Stimulated activated CD4-positive, alpha-beta T cell treated with anti-CD3 and anti-CD28 coated beads, TNF-alpha, amount 100 ng/mL, for 24 hours (primary cell): ENCODE measurements around the gene RHOF.

ENCODE experiments used
- DNase-seq, 3 experiments: peaks; one replicate each; pipeline ENCODE4 v3.0.0-alpha.2; 2020; ENCODE audit warnings: low read depth in 3 of 3

RHOF gene, protein sequence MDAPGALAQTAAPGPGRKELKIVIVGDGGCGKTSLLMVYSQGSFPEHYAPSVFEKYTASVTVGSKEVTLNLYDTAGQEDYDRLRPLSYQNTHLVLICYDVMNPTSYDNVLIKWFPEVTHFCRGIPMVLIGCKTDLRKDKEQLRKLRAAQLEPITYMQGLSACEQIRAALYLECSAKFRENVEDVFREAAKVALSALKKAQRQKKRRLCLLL

DNA sequence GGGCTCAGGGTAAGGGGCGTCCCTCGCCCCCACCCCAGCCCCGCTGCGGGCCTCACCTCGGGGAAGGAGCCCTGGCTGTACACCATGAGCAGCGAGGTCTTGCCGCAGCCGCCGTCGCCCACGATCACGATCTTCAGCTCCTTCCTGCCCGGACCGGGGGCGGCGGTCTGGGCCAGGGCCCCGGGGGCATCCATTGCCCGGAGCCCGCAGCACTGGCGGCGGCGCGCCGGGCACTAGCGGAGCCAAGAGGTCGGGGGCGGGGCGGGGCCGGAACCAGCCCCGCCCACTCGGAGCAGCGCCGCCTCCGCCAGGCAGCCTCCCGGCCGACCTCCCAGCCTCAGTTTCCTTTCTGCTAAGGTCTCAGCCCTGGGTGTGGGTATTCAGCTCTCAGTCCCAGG, at the start of gene RHOF:
RHOF (minus strand) TSS at position 249 of the 398 bp plus-strand sequence; CDS start at position 194, 55 bp downstream.
- DNase-seq = peak in 1 of 3 experiments; percentile 73

DNA sequence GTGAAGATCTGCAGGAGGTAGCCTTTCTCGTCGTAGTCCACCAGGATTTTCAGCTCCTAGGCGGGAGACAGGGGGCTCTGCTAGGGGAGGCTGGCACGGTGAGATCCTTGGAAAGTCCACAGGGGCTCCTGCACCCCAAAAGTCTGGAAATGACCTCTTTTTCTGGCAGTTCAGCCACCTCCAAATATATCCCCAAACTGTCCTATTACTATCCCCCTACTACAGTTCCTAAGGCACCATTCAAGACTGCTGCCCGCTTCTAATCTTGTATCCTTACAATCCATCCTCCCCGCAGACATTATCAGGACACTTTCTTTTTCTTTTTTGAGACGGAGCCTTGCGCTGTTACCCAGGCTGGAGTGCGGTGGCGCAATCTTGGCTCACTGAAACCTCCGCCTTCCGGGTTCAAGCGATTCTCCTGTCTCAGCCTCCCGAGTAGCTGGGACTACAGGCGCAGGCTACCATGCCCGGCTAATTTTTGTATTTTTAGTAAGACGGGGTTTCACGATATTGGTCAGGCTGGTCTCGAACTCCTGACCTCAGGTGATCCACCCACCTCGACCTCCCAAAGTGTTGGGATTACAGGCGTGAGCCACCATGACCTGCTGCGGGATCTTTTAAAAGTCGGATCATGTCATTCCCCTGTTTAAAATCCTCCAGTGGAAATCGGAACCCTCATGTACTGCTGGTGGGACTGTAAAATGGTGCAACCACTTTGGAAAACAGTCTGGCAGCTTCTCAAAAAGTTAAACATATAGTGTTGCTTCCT, 46.7 kb upstream of the RHOF start:
- no peak for DNase-seq

DNA sequence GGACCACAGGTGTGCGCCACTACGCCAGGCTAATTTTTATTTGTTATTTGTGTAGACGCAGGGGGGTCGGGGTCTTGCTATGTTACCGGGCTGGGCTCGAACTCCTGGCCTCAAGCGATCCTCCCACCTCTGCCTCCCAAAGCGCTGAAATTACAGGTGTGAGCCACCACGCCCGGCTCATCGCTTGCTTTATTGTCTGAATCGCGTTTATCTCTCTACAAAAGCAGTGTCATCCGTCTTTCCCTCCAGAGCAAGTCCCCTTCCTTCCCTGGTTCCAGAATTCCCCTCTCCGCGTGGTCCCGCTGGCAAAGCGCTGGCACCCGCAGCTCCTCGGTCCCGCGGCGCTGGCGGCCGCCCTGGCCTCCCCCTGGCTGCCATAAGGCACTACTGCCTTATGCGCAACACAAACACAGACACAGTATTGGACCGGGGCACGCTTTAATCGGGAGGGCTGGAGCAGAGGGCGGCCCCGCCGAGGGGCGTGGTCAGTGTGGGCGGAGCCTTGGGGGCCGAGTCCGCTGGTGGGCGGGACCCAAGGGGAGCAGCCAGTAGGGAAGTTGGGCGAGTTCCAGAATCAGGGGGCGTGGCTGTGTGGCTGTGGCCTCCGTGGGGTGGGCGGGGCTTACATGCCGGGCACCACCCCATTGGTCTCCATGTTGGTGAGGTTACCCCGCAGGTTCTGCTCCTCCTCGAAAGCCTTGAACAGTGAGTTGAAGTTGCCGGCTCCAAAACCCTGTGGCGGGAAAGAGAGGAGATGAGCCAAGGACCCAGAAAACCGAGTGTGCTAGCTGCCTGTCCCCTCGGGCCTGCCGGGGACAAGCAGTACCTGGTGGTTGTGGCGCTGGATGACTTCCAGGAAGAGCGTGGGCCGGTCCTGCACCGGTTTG, 45.9 kb upstream of the RHOF start:
- peak; percentile 99 to 100 (median 100) for DNase-seq

DNA sequence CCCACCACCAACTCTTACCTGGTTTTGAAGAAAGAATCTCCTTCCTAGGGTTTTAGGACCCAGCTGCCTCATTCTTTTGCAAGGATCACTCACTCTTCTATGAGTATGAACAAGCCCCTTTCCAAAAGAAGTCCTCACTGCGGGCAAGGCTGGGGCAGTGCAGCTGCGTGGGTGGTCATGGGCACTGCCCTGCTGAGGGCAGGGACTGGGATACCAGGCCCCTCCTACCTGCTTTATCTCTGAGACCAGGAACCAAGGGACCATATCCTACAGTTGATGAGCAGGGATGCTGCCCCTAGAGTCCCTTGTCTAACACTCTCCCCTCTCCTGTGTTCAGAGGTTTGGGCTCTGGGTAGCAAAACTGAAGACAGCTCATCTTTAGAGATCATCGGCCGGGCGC, 44.6 kb upstream of the RHOF start:
- no peak for DNase-seq

DNA sequence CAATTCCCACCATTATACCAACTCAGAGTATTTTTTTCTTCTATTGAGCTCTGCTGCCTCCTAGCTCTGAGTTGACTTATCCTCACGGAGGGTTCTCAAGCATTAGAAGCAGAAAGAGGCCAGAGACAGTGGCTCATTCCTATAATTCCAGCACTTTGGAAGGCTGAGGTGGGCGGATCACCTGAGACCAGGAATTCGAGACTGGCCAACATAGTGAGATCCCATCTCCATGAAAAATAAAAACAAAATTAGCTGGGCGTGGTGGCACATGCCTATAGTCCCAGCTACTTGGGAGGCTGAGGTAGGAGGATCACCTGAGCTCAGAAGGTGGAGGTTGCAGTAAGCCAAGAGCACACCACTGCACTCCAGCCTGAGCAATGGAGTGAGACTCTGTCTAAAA, 44.2 kb upstream of the RHOF start:
- no peak for DNase-seq

DNA sequence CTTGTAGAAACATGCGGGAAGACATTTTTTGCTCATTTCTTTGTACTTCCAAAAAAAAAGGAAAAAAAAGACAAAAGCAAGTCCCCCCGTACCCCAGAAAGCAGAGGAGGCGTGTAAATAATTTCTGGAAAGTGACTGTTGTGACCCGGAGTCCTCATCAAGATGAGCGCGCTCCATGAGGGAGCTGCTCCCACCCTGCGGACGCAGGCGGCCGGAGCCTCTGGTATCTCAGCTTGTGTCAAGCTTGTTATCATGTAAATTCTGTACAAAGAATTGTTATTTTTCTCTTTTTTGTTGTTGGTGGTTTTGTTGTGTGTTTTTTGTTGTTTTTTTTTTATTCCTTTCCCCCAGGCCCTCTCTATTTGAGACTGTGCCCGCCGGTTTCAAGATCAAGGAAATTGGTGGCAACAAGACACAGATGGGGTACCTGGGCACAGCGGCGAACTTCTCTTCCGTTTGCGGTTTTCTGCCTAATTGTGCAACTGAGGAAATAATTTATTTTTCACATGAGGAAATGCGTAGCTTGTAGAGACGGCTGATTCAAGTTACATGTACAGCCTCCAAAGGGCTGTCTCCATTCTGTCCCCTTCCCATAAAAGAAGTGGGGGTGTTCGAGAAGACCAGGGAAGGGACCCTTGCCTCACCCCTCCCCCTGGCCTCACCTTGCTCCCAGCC, 38.2 kb upstream of the RHOF start:
- DNase-seq = no peak

DNA sequence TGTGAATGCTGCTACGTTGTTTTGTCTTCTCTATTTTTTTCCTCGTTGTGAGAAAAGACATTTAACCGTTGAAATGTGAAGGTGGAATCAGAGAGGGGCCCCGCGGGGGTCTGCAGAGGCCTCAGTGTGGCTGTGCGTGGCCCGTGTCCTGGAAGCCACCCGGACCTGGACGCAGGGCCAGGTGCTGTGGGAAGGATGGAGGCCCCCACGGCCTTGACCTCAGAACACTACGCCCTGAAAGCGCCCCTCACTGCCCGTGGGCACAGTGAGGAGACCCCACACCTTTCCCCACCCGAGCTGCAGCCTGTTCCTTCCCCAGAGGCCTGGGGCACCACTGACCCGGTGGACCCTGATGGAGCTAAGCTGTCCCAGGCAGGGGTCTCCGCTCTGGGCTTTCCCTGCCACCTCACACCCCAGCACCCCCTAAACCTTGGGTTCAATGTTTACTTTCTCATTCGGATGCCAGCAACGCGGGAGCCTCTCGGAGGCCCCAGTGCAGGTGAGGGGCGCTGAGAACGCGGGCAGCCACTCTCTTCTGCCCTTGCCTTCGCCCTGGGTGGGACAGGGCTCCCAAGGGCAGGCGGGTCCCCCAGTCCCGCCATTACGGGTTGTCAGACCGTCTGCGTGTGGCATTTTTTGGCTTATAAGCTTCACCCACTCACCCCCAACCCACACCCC, 37.2 kb upstream of the RHOF start:
- no peak for DNase-seq

DNA sequence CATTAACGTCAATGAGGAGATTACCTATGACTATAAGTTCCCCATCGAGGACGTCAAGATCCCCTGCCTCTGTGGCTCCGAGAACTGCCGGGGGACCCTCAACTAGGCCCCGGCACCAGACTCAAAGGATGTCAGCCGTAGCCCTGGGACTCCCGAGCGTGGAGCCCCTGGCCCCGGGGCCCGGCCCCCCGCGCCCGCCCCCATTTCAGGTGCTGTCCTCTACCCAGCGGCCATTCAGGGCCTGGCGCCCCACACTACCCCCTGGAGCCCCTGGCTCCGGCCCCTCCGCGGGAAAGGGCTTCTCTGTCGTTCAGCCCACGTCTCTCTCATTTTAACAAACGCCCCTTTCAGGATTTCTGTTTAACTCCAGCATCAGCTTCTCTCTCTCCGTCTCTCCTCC, 36.6 kb upstream of the RHOF start:
- DNase-seq = no peak

DNA sequence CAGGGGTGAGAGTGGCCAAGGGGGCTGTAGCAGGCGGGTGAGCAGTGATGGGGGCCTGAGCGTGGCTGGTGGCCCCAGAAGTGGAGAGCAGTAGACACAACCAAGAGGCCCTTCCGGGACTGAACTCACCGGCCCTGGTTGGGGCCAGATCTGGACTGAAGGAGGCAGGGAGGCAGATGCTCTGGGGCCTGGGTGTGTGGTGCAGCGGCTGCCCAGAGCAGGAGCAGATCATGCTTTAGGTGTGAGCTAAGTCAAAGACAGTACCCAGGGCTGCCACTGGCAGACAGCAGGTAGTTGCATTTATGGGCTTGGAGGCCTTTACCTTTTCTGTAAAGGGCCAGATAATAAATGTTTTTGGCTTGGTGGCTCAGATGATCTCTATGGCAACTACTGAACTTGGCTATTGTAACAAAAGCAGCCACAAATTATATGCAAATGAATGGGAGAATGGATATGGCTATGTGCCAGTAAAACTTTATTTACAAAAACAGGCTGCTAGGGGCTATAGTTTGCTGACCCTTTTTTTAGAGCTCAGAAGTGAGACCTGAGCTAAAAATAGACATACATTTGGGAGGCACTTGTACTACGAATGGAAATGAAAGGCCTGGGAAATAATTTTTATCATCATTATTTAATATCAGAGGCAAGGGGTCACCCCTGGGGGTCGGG, 35.9 kb upstream of the RHOF start:
- no peak for DNase-seq

DNA sequence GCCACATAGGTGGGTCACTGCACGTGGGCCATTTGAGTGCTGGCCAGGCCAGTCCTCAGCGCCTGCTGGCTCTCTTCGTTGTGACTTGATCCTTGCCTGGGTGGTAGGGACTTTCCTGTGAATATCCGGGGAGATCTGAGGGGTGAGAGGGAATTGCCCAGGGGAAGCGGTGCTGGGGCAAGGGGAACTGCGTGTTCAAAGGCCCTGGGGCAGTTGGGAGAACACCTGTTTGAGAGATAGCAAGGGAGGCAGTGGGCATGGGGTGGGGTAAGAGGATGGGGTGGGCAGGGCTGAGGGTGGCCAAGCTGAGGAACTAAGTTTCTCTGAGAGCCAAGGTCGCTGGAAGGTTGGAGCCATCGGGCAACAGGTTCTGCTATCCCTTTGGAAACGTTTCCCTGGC, 35.3 kb upstream of the RHOF start:
- DNase-seq = no peak

DNA sequence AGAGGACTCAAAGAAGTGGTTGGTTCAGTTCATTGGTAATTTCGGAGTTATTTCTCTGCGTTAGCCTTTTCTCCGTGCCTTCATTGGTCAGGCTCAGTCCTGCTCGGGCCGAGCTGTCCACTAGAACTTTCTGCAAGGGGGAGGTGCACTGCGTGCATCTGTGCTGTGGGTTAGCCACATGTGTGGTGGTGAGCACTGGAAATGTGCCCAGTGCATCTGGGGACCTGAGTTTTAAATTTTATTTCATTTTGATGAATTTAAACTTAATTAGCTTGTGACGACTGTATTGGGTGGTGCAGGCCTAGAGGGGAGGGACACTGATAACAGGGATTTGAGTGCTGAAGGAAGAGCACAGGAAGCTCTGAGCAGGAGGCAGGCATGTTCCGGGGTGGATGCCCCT, 34.8 kb upstream of the RHOF start:
- DNase-seq = no peak

DNA sequence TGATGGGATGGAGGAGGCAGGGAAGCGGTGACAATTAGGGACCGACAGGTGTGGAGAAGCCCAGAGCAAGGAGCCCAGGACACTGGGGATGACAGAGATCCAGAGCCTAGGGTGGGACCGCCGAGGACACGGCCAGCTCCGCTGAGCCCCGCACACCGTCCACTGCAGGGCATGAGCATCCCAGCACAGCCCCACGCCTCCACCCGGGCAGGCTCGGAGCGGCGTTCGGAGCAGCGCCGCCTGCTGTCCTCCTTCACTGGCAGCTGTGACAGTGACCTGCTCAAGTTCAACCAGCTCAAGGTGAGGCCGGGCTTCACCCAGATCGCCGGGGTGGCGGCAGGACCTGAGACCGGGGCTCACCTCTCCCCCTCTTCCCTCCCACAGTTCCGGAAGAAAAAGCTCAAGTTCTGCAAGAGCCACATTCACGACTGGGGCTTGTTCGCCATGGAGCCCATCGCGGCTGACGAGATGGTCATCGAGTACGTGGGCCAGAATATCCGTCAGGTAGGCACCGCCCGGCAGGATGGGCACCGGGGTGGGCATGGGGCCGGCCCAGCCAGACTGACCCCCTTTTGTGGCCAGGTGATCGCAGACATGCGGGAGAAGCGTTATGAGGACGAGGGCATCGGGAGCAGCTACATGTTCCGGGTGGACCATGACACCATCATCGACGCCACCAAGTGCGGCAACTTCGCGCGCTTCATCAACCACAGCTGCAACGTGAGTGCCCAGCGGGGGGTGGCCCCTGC, 34.0 kb upstream of the RHOF start:
- DNase-seq = no peak

DNA sequence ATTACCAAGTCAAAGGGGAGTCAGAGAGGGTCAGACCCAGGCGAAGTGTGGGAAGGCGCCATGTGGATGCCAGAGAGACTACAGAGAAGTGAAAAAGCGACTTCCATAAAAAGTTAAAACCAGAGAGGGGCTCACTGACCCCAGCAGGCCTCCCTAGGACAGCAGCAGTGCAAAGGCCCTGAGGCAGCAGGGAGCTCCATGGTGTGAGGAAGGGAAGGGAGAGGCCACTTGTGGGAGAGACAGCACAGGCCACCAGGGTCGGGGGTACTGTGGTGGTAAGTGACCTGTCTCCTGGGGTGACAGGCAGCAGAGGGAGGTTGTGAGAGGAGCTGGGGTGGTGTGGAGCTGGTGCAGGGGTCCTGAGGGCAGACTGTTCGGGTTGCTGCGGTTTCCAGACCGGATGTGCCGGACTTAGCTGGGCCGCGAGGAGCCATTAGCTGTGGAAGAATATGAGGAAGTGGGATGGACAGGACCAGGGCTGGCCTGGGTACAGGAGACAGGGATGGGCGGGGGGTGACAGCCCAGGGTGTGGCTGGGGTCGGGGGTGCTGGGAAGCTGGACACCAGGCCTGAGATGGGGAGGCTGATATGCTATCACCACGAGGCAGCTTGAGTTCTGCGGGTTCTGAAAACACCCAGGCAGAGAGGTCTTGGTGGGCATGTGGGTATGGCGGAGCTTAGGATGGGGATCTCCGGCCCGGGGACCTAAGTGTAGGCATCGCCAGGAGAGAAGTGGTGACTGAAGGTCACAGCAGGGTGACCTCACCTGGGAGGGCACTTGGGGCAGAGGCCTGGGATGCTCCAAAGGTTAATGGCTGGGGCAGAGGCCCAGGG, 33.0 kb upstream of the RHOF start:
- no peak for DNase-seq

DNA sequence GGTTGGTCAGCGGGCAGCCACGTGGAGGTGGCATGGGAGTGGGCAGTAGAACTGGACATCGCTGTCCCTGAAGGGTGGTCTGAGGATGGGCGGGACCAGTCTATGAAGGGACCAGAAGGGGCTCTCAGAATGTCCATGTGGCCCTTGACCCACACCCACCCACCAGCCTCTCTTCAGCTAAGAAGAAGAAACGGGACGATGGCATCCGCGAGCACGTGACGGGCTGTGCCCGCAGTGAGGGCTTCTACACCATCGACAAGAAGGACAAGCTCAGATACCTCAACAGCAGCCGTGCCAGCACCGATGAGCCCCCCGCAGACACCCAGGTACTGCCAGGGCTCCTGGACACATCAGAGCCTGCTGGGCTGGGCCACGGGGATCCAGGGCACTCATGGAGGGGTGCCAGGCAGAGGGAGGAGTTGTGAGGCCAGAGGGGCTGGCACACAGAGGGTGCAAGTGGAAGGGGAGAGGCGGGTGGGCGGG, 31.6 kb upstream of the RHOF start:
- no peak for DNase-seq

DNA sequence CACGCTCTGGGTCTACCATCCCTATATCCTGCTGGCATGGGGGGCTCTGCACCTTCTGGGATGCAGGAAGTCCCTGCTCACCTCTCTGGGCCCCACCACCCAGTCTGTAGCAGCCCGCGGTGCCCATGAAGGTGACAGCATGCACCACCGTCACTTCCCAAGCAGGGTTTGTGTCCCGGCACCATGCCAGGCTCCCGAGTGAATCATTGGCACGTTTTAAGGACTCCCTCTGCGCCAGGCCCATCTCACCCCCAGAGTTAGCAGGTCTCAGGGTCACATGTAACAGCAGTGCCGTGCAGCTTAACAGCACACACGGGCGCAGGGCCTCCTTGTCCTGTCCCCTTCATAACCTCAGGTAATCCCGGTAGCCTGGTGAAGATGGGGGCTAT, 30.2 kb upstream of the RHOF start:
- no peak for DNase-seq

DNA sequence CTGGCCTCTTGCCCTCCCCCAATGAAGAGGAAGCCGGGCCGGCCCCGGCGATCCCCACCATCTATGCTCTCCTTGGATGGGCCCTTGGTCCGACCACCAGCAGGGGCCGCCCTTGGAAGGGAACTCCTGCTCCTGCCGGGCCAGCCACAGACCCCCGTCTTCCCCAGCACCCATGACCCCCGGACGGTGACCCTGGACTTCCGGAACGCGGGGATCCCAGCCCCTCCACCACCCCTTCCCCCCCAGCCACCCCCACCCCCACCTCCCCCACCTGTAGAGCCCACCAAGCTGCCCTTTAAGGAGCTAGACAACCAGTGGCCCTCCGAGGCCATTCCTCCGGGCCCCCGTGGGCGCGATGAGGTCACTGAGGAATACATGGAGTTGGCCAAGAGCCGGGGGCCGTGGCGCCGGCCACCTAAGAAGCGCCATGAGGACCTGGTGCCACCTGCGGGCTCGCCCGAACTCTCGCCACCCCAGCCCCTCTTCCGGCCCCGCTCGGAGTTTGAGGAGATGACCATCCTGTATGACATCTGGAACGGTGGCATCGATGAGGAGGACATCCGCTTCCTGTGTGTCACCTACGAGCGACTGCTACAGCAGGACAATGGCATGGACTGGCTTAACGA, 29.7 kb upstream of the RHOF start:
- no peak for DNase-seq

DNA sequence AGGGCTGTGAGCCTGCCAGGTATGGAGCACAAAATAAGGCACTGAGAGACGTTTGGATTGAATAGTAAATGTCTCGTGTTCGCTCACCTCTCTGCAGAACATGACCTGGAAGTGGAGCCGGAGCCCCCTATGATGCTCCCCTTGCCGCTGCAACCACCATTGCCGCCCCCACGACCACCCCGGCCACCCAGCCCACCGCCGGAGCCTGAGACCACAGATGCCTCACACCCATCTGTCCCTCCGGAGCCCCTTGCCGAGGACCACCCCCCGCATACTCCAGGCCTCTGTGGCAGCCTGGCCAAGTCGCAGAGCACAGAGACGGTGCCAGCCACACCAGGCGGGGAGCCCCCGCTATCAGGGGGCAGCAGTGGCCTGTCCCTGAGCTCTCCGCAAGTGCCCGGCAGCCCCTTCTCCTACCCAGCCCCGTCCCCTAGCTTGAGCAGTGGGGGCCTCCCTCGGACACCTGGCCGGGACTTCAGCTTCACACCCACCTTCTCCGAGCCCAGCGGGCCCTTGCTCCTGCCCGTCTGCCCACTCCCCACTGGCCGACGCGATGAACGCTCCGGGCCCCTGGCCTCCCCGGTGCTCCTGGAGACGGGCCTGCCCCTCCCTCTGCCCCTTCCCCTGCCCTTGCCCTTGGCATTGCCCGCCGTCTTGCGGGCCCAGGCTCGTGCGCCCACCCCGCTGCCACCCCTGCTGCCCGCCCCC, 29.1 kb upstream of the RHOF start:
- DNase-seq = no peak

DNA sequence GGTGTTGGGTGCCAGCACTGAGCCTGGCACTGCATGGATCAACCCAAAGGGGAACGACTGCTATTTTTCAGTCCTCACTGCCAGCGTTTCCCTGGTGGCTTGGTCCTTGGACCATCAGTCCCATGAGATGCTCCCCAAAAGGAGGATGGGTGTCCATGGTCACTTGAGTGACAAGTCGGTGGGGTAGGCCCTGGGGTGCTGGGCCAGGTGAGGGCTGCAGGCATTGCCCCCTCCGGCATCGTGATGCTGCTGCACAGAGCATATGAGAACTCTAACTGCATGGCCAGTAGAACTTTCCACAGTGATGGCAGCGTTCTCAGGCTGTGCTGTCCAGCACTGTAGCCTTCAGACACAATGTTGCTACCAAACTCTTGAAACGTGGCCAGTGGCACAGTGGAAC, 26.6 kb upstream of the RHOF start:
- DNase-seq = no peak
